HUES6 (cell line): Measurements from ENCODE around the gene H2BK1.

Experiments
- H3K27ac ChIP-seq: 2 replicates; pipeline ENCODE4 v1.7.0; 2013; ENCODE audit warnings: low read depth, mild to moderate bottlenecking, low read length, inconsistent platforms
- H3K27me3 ChIP-seq: 2 replicates; pipeline ENCODE4 v1.6.1; 2013; ENCODE audit warnings: low read length; ENCODE audit not compliant: control insufficient read depth, insufficient read depth
- H3K36me3 ChIP-seq: 2 replicates; pipeline ENCODE4 v1.6.1; 2013; ENCODE audit warnings: low read length; ENCODE audit not compliant: control insufficient read depth, insufficient read depth
- H3K4me1 ChIP-seq: 2 replicates; pipeline ENCODE4 v1.6.1; 2013; ENCODE audit warnings: low read length; ENCODE audit not compliant: control insufficient read depth, insufficient read depth
- H3K4me3 ChIP-seq: 2 replicates; pipeline ENCODE4 v1.5.1; 2013; ENCODE audit warnings: low read depth, low read length
- H3K9ac ChIP-seq: one replicate; pipeline ENCODE4 v1.6.1; 2013; ENCODE audit warnings: mild to moderate bottlenecking, low read length
- H3K9me3 ChIP-seq: 2 replicates; pipeline ENCODE4 v1.6.1; 2013; ENCODE audit warnings: low read depth, low read length; ENCODE audit not compliant: control insufficient read depth, insufficient read depth

Gene H2BK1

GRCh38 chr7:151244196-151244840, 34.0 kb upstream of the H2BK1 start:
- H3K4me3 ChIP-seq: peak overlapping the region; percentile 58
- H3K27me3 ChIP-seq: peaks cover 46% of the 10 kb centered on the region
- peaks cover 37% of the 10 kb centered on the region for H3K4me1 ChIP-seq
- H3K9me3 ChIP-seq: no peaks in the 10 kb centered on the region
- no peak overlapping the region for H3K9ac ChIP-seq
- H3K36me3 ChIP-seq: peaks cover 8% of the 10 kb centered on the region; the same call in 1 of the 2 replicates
- H3K27ac ChIP-seq: no peak overlapping the region

- Histone ChIP-seq H3K9me3 (no peaks in the 10 kb centered on the region), H3K27ac (no peak overlapping the region), H3K4me1 (peaks cover 35% of the 10 kb centered on the region), H3K4me3 (no peak overlapping the region), H3K27me3 (peaks cover 39% of the 10 kb centered on the region), H3K36me3 (peaks cover 13% of the 10 kb centered on the region; the same call in 1 of the 2 replicates), H3K9ac (no peak overlapping the region)
These were observed 33.3 kb upstream of the H2BK1 start for GRCh38 chr7:151243408-151244195.

GRCh38 chr7:151243045-151243349, 32.7 kb upstream of the H2BK1 start:
- H3K9ac ChIP-seq: no peak overlapping the region
- H3K36me3 ChIP-seq: peaks cover 14% of the 10 kb centered on the region
- H3K4me3 ChIP-seq: no peak overlapping the region
- H3K27me3 ChIP-seq: peaks cover 34% of the 10 kb centered on the region
- peaks cover 35% of the 10 kb centered on the region for H3K4me1 ChIP-seq
- no peaks in the 10 kb centered on the region for H3K9me3 ChIP-seq
- H3K27ac ChIP-seq: no peak overlapping the region

GRCh38 chr7:151242159-151243044, 32.1 kb upstream of the H2BK1 start:
- H3K27ac ChIP-seq: no peak overlapping the region
- H3K9me3 ChIP-seq: no peaks in the 10 kb centered on the region
- H3K4me1 ChIP-seq: peaks cover 30% of the 10 kb centered on the region
- H3K4me3 ChIP-seq: no peak overlapping the region
- peaks cover 28% of the 10 kb centered on the region for H3K27me3 ChIP-seq
- H3K9ac ChIP-seq: no peak overlapping the region
- H3K36me3 ChIP-seq: peaks cover 20% of the 10 kb centered on the region

GRCh38 chr7:151241755-151242096, 31.4 kb upstream of the H2BK1 start:
- no peak overlapping the region for H3K27ac ChIP-seq
- no peaks in the 10 kb centered on the region for H3K9me3 ChIP-seq
- peaks cover 23% of the 10 kb centered on the region for H3K4me1 ChIP-seq
- H3K4me3 ChIP-seq: no peak overlapping the region
- H3K27me3 ChIP-seq: peaks cover 21% of the 10 kb centered on the region
- H3K36me3 ChIP-seq: peaks cover 26% of the 10 kb centered on the region
- no peak overlapping the region for H3K9ac ChIP-seq

- peaks cover 15% of the 10 kb centered on the region for H3K27me3 ChIP-seq
- H3K36me3 ChIP-seq: peaks cover 32% of the 10 kb centered on the region
- H3K27ac ChIP-seq: no peak overlapping the region
- no peak overlapping the region for H3K4me3 ChIP-seq
- peaks cover 17% of the 10 kb centered on the region for H3K4me1 ChIP-seq
- no peak overlapping the region for H3K9ac ChIP-seq
- H3K9me3 ChIP-seq: no peaks in the 10 kb centered on the region
These were observed 30.9 kb upstream of the H2BK1 start for GRCh38 chr7:151240942-151241754.

- no peak overlapping the region for H3K4me3 ChIP-seq
- H3K9me3 ChIP-seq: no peaks in the 10 kb centered on the region
- H3K36me3 ChIP-seq: peaks cover 38% of the 10 kb centered on the region
- peaks cover 9% of the 10 kb centered on the region for H3K27me3 ChIP-seq
- H3K27ac ChIP-seq: no peak overlapping the region
- H3K9ac ChIP-seq: no peak overlapping the region
- peaks cover 16% of the 10 kb centered on the region for H3K4me1 ChIP-seq
These were observed 30.2 kb upstream of the H2BK1 start for GRCh38 chr7:151240536-151240935.

GRCh38 chr7:151239837-151240459, 29.7 kb upstream of the H2BK1 start:
- Histone ChIP-seq H3K4me3 (no peak overlapping the region), H3K36me3 (peaks cover 44% of the 10 kb centered on the region), H3K4me1 (peaks cover 16% of the 10 kb centered on the region), H3K9me3 (no peaks in the 10 kb centered on the region), H3K27ac (no peak overlapping the region), H3K9ac (no peak overlapping the region), H3K27me3 (peaks cover 6% of the 10 kb centered on the region)

GRCh38 chr7:151238924-151239836, 28.9 kb upstream of the H2BK1 start:
- Histone ChIP-seq H3K27me3 (no peaks in the 10 kb centered on the region; the same call in 1 of the 2 replicates), H3K9ac (no peak overlapping the region), H3K27ac (no peak overlapping the region), H3K4me3 (no peak overlapping the region), H3K36me3 (peaks cover 51% of the 10 kb centered on the region), H3K9me3 (no peaks in the 10 kb centered on the region), H3K4me1 (peaks cover 9% of the 10 kb centered on the region)
